HCT116 (cell line): ENCODE data around the gene DIP2B.

Experiments
- CTCF ChIP-seq, 3 experiments: fragments of 200-600 bp in 1 of 3; sonication (generic) in 1 of 3; IDR thresholded peaks in 2 of 3; conservative IDR thresholded peaks in 1 of 3; 2 replicates each; pipeline ENCODE4 v1.5.1; 2012 to 2017; ENCODE audit warnings: low read depth in 2 of 3, low read length in 2 of 3, antibody characterized with exemption in 1 of 3, borderline replicate concordance in 1 of 3, control low read depth in 1 of 3, mild to moderate bottlenecking in 1 of 3, mixed read lengths in 1 of 3, mixed run types in 1 of 3, moderate library complexity in 1 of 3; ENCODE audit not compliant: insufficient read depth in 1 of 3
- SIN3A ChIP-seq: IDR thresholded peaks from 2 replicates; pipeline ENCODE4 v1.6.1; 2012; ENCODE audit warnings: low read depth
- TCF7L2 ChIP-seq: IDR thresholded peaks from 2 replicates; pipeline ENCODE4 v1.7.0; 2011; ENCODE audit warnings: borderline replicate concordance, inconsistent platforms; ENCODE audit not compliant: insufficient read depth, insufficient read length; ENCODE audit errors: extremely low read depth
- YY1 ChIP-seq: IDR thresholded peaks from 2 replicates; pipeline ENCODE4 v1.6.1; 2011; ENCODE audit warnings: low read length, low read depth, moderate library complexity, mild to moderate bottlenecking; ENCODE audit not compliant: insufficient replicate concordance; ENCODE audit errors: extremely low read depth
- ZNF274 ChIP-seq: fragments of 200-500 bp; sonication (Bioruptor generic); IDR thresholded peaks from 2 replicates; pipeline ENCODE4 v1.6.1; 2014; ENCODE audit warnings: mild to moderate bottlenecking, low read depth, low read length, inconsistent platforms

GRCh38 chr12:50551866-50552265, 47.1 kb downstream of the DIP2B start:
- TF ChIP-seq CTCF (IDR thresholded peaks at IDR 0.05 in 2 of 3, conservative IDR thresholded peaks at IDR 0.05 in 1 of 3; ENCODE audit: borderline replicate concordance in 1 of 3, insufficient read depth in 1 of 3, low read depth in 2 of 3, low read length in 2 of 3) (no peak), TCF7L2 (no peak), ZNF274 (no peak), SIN3A (no peak), YY1 (no peak)
